Keratinocyte (primary cell): Measurements from ENCODE around the gene LATS2. TPM values are rescaled to one million over a fixed set of nuclear protein-coding genes. Genes with fewer than 3 reads are reported as not detected.

Experiments used
- DNase-seq: peaks from one replicate; pipeline ENCODE4 v3.0.0-alpha.2; 2011; ENCODE audit warnings: low read depth, missing footprints, low spot score
- FAIRE-seq: peaks from 2 replicates; lab custom pipeline; 2011; peaks lifted over from hg19 to GRCh38; lab: Jason Lieb, UNC
- H2AFZ ChIP-seq: 2 replicates; pipeline ENCODE4 v1.6.0; 2012; ENCODE audit warnings: low read length, control low read depth, inconsistent platforms; ENCODE audit not compliant: control insufficient read depth
- H3K27ac ChIP-seq: 2 replicates; pipeline ENCODE4 v1.5.1; 2011; ENCODE audit warnings: low read length; ENCODE audit not compliant: control insufficient read depth, insufficient read depth
- H3K27me3 ChIP-seq: 3 replicates; pipeline ENCODE4 v1.6.0; 2011; ENCODE audit warnings: low read length; ENCODE audit not compliant: control insufficient read depth, insufficient read depth; ENCODE audit errors: extremely low read depth
- H3K36me3 ChIP-seq, 2 experiments: 2 replicates in 1 of 2; 3 replicates in 1 of 2; pipeline ENCODE4 v1.5.1; 2011; ENCODE audit warnings: low read length in 2 of 2, mild to moderate bottlenecking in 1 of 2; ENCODE audit not compliant: control insufficient read depth in 2 of 2, insufficient read depth in 2 of 2; ENCODE audit errors: extremely low read depth in 1 of 2
- H3K4me1 ChIP-seq: 3 replicates; pipeline ENCODE4 v1.5.1; 2011; ENCODE audit warnings: low read length; ENCODE audit not compliant: control insufficient read depth, insufficient read depth; ENCODE audit errors: extremely low read depth
- H3K4me2 ChIP-seq: 3 replicates; pipeline ENCODE4 v1.6.0; 2011; ENCODE audit warnings: low read depth, low read length; ENCODE audit not compliant: control insufficient read depth, insufficient read depth; ENCODE audit errors: extremely low read depth
- H3K4me3 ChIP-seq, 3 experiments: fragments of 200-600 bp in 1 of 3; sonication (generic) in 1 of 3; 2 replicates in 2 of 3; 3 replicates in 1 of 3; pipeline ENCODE4 v1.5.1; 2011 to 2016; ENCODE audit warnings: low read length in 3 of 3, mild to moderate bottlenecking in 3 of 3, control low read depth in 2 of 3, inconsistent platforms in 1 of 3, low read depth in 1 of 3, mixed read lengths in 1 of 3, mixed run types in 1 of 3, moderate library complexity in 1 of 3; ENCODE audit not compliant: control insufficient read depth in 2 of 3, insufficient read depth in 2 of 3; ENCODE audit errors: extremely low read depth in 1 of 3
- H3K79me2 ChIP-seq: 2 replicates; pipeline ENCODE4 v1.6.0; 2012; ENCODE audit warnings: low read length; ENCODE audit not compliant: control insufficient read depth, insufficient read depth
- H3K9ac ChIP-seq: 3 replicates; pipeline ENCODE4 v1.6.0; 2011; ENCODE audit warnings: low read length; ENCODE audit not compliant: control insufficient read depth, insufficient read depth; ENCODE audit errors: extremely low read depth
- H3K9me1 ChIP-seq: 3 replicates; pipeline ENCODE4 v1.6.0; 2011; ENCODE audit warnings: low read length; ENCODE audit not compliant: control insufficient read depth, insufficient read depth; ENCODE audit errors: extremely low read depth
- H3K9me3 ChIP-seq: 2 replicates; pipeline ENCODE4 v1.5.1; 2012; ENCODE audit warnings: low read depth, low read length; ENCODE audit not compliant: control insufficient read depth
- H4K20me1 ChIP-seq: 3 replicates; pipeline ENCODE4 v1.6.0; 2011; ENCODE audit warnings: low read length; ENCODE audit not compliant: control insufficient read depth, insufficient read depth; ENCODE audit errors: extremely low read depth
- EZH2 ChIP-seq: IDR thresholded peaks from one replicate; pipeline ENCODE4 v1.6.1; 2012; ENCODE audit warnings: inconsistent platforms, mild to moderate bottlenecking, low read length, moderate library complexity
- dilution Hi-C: fragments of 300-500 bp; cut with MboI; formaldehyde crosslinking; loops from one replicate; pipeline ENCODE4 v1.7.0; 2020; ENCODE audit warnings: low sequenced_read_pairs; ENCODE audit not compliant: extremely low pct_ligation_motif_present
- polyA plus RNA-seq, 5 experiments: library from polyadenylated mRNA; depleted of rRNA in 3 of 5; stranded (reverse) in 3 of 5; stranded (forward) in 1 of 5; unstranded in 1 of 5; fragments of >200 nt; gene quantifications; 1 replicate in 1 of 5; 2 replicates in 3 of 5; 3 replicates in 1 of 5; pipeline versions ENCODE4 v1.2.1 to v1.2.3, GENCODE V29; 2011 to 2012; ENCODE audit warnings: missing spikeins in 2 of 5, low read depth in 1 of 5, low replicate concordance in 1 of 5
- TF ChIP-seq, protein P1 (sequence below), 3 experiments: IDR thresholded peaks in 1 of 3; conservative IDR thresholded peaks in 1 of 3; optimal IDR thresholded peaks in 1 of 3; 2 replicates in 2 of 3; 3 replicates in 1 of 3; pipeline versions ENCODE3 to v1.5.1; 2011; ENCODE audit warnings: low read length in 3 of 3, mild to moderate bottlenecking in 3 of 3, moderate library complexity in 2 of 3, control low read depth in 1 of 3, inconsistent platforms in 1 of 3; ENCODE audit not compliant: insufficient read depth in 2 of 3; ENCODE audit errors: extremely low read depth in 1 of 3

The LATS2 gene
- polyA plus RNA-seq, 1 donor (not counting 4 experiments of a cell fraction or from before 2014, with no cell fraction given), result 6.7 TPM

DNA sequence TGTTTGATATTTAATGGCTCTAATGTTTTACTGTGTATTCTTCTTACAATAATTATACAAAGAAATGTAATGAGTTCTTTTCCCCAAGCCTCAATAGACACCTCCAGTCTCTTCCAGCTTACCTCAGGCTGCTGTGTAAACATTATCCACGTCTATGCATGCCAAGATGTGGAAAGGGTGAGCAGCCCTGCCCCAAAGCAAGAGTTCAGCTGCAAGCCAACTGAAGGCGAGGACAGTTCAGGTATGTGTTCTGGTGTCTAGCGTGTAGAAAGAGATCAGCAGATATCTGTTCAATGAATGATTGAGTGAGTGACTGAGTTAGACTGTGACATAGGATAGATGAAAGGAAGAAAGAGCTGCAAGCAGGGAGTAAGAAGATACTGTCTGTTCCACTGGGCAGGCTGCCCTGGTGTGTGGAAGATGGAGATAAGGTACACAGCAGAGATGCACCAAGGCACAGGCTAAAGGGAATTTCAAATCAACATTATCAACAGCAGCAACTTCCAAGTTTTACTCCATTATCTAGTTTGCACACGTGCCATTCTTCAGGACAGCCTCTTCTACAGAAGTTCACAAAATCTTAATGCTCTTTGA lies 66.0 kb downstream of the LATS2 start:
- Histone ChIP-seq H3K27me3 (no peaks in the 10 kb centered on the region), H4K20me1 (peaks cover 13% of the 10 kb centered on the region), H3K4me2 (no peak overlapping the region), H3K9me1 (no peaks in the 10 kb centered on the region), H2AFZ (no peak overlapping the region), H3K9me3 (no peaks in the 10 kb centered on the region), H3K79me2 (peaks cover 46% of the 10 kb centered on the region), H3K36me3 (peaks cover 10 to 11% of the 10 kb centered on the region in 2 experiments), H3K4me1 (peaks cover 17% of the 10 kb centered on the region), H3K27ac (no peak overlapping the region), H3K4me3 (no peak overlapping the region), H3K9ac (no peak overlapping the region)
- FAIRE-seq (no peak), DNase-seq (no peak)
- dilution Hi-C loops, result no loop called here
- no peak for TF ChIP-seq EZH2
- TF ChIP-seq, protein P1, sequence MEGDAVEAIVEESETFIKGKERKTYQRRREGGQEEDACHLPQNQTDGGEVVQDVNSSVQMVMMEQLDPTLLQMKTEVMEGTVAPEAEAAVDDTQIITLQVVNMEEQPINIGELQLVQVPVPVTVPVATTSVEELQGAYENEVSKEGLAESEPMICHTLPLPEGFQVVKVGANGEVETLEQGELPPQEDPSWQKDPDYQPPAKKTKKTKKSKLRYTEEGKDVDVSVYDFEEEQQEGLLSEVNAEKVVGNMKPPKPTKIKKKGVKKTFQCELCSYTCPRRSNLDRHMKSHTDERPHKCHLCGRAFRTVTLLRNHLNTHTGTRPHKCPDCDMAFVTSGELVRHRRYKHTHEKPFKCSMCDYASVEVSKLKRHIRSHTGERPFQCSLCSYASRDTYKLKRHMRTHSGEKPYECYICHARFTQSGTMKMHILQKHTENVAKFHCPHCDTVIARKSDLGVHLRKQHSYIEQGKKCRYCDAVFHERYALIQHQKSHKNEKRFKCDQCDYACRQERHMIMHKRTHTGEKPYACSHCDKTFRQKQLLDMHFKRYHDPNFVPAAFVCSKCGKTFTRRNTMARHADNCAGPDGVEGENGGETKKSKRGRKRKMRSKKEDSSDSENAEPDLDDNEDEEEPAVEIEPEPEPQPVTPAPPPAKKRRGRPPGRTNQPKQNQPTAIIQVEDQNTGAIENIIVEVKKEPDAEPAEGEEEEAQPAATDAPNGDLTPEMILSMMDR (optimal IDR thresholded peaks at IDR 0.05 in 1 of 3, IDR thresholded peaks at IDR 0.05 in 1 of 3, conservative IDR thresholded peaks at IDR 0.05 in 1 of 3; ENCODE audit: extremely low read depth in 1 of 3, insufficient read depth in 2 of 3, low read length in 3 of 3), result no peak

DNA sequence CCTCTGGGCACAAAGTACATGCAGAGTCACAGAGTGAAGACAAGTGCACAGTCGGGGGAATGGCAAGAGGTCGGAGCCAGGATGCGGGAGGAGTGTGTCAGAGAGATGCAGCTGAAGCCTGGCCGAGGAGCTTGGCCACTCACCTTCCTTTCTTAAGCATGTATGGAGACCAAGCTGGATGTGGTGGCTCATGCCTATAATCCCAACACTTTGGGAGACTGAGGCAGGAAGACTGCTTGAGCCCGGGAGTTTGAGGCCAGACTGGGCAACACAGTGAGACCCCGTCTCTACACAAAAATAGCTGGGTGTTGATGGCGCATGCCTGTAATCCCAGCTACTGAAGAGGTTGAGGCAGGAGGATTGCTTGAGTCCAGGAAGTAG lies 67.0 kb downstream of the LATS2 start:
- Histone ChIP-seq H4K20me1 (peaks cover 13% of the 10 kb centered on the region), H3K4me1 (peaks cover 17% of the 10 kb centered on the region), H3K4me3 (no peak overlapping the region), H3K36me3 (peaks cover 13 to 14% of the 10 kb centered on the region in 2 experiments), H3K27ac (no peak overlapping the region), H3K9me3 (no peaks in the 10 kb centered on the region), H2AFZ (no peak overlapping the region), H3K4me2 (no peak overlapping the region), H3K79me2 (peaks cover 43% of the 10 kb centered on the region), H3K9ac (no peak overlapping the region), H3K27me3 (no peaks in the 10 kb centered on the region), H3K9me1 (no peaks in the 10 kb centered on the region)
- no peak for FAIRE-seq
- no peak for DNase-seq
- TF ChIP-seq EZH2, result no peak
- TF ChIP-seq, protein P1 (optimal IDR thresholded peaks at IDR 0.05 in 1 of 3, IDR thresholded peaks at IDR 0.05 in 1 of 3, conservative IDR thresholded peaks at IDR 0.05 in 1 of 3; ENCODE audit: extremely low read depth in 1 of 3, insufficient read depth in 2 of 3, low read length in 3 of 3), result no peak
- dilution Hi-C loops, result no loop called here
